Measurements from ENCODE around the gene LRP2.

LRP2 gene

DNA sequence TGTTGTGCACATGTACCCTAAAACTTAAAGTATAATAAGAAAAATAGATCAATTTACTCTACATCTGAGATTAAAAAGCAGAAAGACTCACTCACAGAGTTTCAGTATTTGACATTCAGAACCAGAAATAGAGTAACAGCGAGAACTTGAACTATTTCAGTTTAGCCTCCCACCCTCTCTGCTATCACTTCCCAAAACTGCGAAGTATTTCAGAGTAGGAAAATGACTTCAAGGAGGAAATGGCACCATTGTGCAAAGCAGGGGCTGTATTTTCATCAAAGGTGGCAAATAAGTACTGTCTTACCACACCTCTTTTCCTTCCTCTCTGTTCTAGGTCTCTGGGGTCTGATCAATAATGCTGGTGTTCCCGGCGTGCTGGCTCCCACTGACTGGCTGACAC lies 279.3 kb downstream of the LRP2 start:
- DNase-seq, result no peak

DNA sequence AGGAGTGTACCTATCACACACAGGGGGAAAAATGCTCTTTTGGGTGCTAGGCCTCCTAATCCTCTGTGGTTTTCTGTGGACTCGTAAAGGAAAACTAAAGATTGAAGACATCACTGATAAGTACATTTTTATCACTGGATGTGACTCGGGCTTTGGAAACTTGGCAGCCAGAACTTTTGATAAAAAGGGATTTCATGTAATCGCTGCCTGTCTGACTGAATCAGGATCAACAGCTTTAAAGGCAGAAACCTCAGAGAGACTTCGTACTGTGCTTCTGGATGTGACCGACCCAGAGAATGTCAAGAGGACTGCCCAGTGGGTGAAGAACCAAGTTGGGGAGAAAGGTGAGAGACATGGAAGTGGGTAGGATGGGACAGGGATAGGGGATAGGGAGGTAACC lies 280.8 kb downstream of the LRP2 start:
- no peak for DNase-seq

DNA sequence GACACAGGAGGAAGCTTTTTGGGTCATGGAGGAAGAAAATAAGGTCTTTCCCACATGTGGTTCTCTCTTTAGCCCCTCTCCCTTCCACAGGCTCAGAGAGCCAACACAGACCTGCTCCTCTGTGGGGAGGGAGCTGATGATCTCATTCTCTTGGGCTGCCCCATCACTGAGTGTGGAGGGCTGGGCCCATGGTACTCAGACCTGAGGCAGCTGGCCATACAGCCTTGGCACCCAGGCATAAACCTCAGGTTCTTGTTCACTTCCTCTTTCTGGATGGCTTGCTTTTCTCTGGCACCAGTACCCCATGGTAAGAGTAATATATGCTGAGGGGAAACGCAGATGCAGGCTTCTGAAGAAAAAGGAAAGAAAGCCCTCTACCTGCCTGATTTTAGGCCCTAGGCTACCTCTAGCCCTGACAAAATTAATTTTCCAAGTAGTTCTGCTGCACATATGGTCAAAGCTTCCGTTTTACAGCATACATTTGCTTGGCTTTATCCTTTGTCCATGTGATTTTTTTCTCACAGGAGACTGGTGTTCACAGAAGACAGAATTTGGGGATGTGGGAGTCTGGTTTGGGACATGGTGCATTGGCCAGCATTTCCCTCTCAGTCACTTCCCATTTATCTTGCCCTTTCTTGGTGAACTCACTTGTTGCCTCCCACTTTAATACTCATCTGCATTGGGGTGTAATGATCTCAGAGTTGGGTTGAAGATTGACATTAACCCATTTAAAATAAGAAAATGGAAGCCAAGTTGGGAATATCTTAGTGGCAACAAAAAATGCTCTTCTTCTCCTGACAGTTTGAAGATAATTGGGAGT lies 281.9 kb downstream of the LRP2 start:
- DNase-seq, result no peak

DNA sequence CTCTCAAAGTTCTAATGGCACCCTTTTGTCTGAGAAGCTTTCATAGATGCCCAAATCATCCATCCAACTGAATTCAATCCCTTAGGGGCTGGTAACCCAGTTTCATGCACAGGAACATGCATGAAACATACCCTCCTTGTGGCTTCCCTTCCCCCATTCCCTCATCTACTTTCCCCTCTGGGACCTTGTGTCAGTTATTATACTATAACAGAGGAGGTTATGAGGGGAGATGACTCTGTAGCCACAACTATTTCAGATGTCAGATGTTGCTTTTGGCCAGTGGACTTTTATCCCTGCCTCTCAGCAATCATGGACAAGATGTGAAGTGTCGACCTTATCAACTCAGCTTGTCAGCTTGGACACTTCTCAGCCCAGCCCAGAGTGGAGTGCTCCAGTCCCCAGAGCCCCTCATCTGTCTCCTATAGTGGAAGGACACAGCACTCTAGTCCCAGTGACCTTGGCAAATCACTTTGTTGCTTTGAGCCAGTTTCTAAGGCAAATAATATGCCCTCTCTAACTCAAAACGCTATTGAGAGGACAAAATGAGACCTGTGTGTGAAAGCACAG lies 284.6 kb downstream of the LRP2 start:
- no peak for DNase-seq

All from activated CD4-positive, alpha-beta T cell treated with anti-CD3 and anti-CD28 coated beads, Interleukin-2, amount 50 U/mL, for 4 hours (primary cell).